SK-N-SH (cell line): ENCODE measurements around the gene MYB. TPM values are rescaled to one million over a fixed set of nuclear protein-coding genes. Genes with fewer than 3 reads are reported as not detected.

Experiments used
- CTCF ChIA-PET: fragments of 300-600, 350-600 bp; formaldehyde crosslinking; extraction: SDS; loops from one replicate; lab custom pipeline; 2021; lab: Yijun Ruan, JAX
- POLR2A ChIA-PET: fragments of 350-600 bp; sonication (Branson Sonifier 250); formaldehyde crosslinking; extraction: SDS; loops from one replicate; lab custom pipeline; 2020; ENCODE audit warnings: antibody characterized with exemption, inconsistent platforms; lab: Yijun Ruan, JAX
- DNase-seq: peaks from one replicate; pipeline ENCODE4 v3.0.0; 2012
- H2AFZ ChIP-seq: fragments of 200-600 bp; sonication (generic); 2 replicates; pipeline ENCODE4 v1.8.1; 2016; ENCODE audit warnings: antibody characterized with exemption, mild to moderate bottlenecking, low read depth
- H3F3A ChIP-seq: fragments of 200-600 bp; sonication (generic); replicated peaks from 2 replicates; pipeline ENCODE3; 2016; ENCODE audit warnings: antibody characterized with exemption, mild to moderate bottlenecking; ENCODE audit not compliant: insufficient read depth
- H3K27ac ChIP-seq, 2 experiments: fragments of 200-500 bp in 1 of 2; fragments of 200-600 bp in 1 of 2; sonication (Bioruptor generic) in 1 of 2; sonication (generic), shearing (Covaris generic) in 1 of 2; 2 replicates each; pipeline versions ENCODE4 v1.5.1 to v1.6.1; 2014 to 2016; ENCODE audit warnings: low read depth in 2 of 2, inconsistent platforms in 1 of 2, low read length in 1 of 2, mild to moderate bottlenecking in 1 of 2, mixed read lengths in 1 of 2
- H3K27me3 ChIP-seq: fragments of 200-600 bp; sonication (generic), shearing (Covaris generic); 2 replicates; pipeline ENCODE4 v1.6.1; 2016; ENCODE audit warnings: mixed run types; ENCODE audit not compliant: insufficient read depth
- H3K36me3 ChIP-seq, 2 experiments: fragments of 200-500 bp in 1 of 2; fragments of 200-600 bp in 1 of 2; sonication (Bioruptor generic) in 1 of 2; sonication (generic) in 1 of 2; replicated peaks in 1 of 2; 2 replicates each; pipeline versions ENCODE3 to v1.5.1; 2014 to 2016; ENCODE audit warnings: low read length in 1 of 2, mild to moderate bottlenecking in 1 of 2; ENCODE audit not compliant: insufficient read depth in 2 of 2, control insufficient read depth in 1 of 2
- H3K4me1 ChIP-seq, 2 experiments: fragments of 200-500 bp in 1 of 2; fragments of 200-600 bp in 1 of 2; sonication (Bioruptor generic) in 1 of 2; sonication (generic), shearing (Covaris generic) in 1 of 2; 2 replicates each; pipeline versions ENCODE4 v1.5.1 to v1.6.1; 2014 to 2016; ENCODE audit warnings: low read depth in 1 of 2, low read length in 1 of 2, mixed run types in 1 of 2; ENCODE audit not compliant: insufficient read depth in 2 of 2, control insufficient read depth in 1 of 2
- H3K4me2 ChIP-seq: fragments of 200-600 bp; sonication (generic), shearing (Covaris generic); 2 replicates; pipeline ENCODE4 v1.6.1; 2017; ENCODE audit warnings: mixed run types
- H3K4me3 ChIP-seq, 2 experiments: fragments of 200-500 bp in 1 of 2; fragments of 200-600 bp in 1 of 2; sonication (Bioruptor generic) in 1 of 2; sonication (generic), shearing (Covaris generic) in 1 of 2; 2 replicates each; pipeline versions ENCODE4 v1.5.1 to v1.8.1; 2014 to 2016; ENCODE audit warnings: low read depth in 2 of 2, inconsistent platforms in 1 of 2, low read length in 1 of 2, mild to moderate bottlenecking in 1 of 2, mixed read lengths in 1 of 2, moderate library complexity in 1 of 2
- H3K79me2 ChIP-seq: fragments of 200-600 bp; sonication (generic); 2 replicates; pipeline ENCODE4 v1.8.1; 2017; ENCODE audit warnings: mild to moderate bottlenecking; ENCODE audit not compliant: insufficient read depth
- H3K9ac ChIP-seq: fragments of 200-600 bp; sonication (generic); 2 replicates; pipeline ENCODE4 v1.6.1; 2017; ENCODE audit warnings: mixed run types
- H3K9me2 ChIP-seq: fragments of 200-600 bp; sonication (generic); 2 replicates; pipeline ENCODE4 v1.6.1; 2017; ENCODE audit warnings: mixed run types
- H3K9me3 ChIP-seq: fragments of 200-600 bp; sonication (generic); 2 replicates; pipeline ENCODE4 v1.6.1; 2017; ENCODE audit warnings: mixed run types, mild to moderate bottlenecking, moderate library complexity
- H4K20me1 ChIP-seq: fragments of 200-600 bp; sonication (generic); 2 replicates; pipeline ENCODE4 v1.6.1; 2017; ENCODE audit warnings: mild to moderate bottlenecking, mixed run types; ENCODE audit not compliant: insufficient read depth
- ELF1 ChIP-seq: IDR thresholded peaks from 2 replicates; pipeline ENCODE4 v1.4.0; 2012
- EP300 ChIP-seq, 2 experiments: IDR thresholded peaks; 2 replicates each; pipeline versions ENCODE4 v1.4.0 to v1.6.1; 2012; ENCODE audit warnings: borderline replicate concordance in 1 of 2, low read depth in 1 of 2, low read length in 1 of 2
- FOSL2 ChIP-seq: IDR thresholded peaks from 2 replicates; pipeline ENCODE4 v1.4.0; 2012; ENCODE audit warnings: low read depth, mild to moderate bottlenecking, moderate library complexity, borderline replicate concordance
- FOXM1 ChIP-seq: IDR thresholded peaks from 2 replicates; pipeline ENCODE4 v1.4.0; 2012; ENCODE audit warnings: low read depth, mild to moderate bottlenecking
- POLR2AphosphoS5 ChIP-seq: IDR thresholded peaks from 2 replicates; pipeline ENCODE4 v1.6.1; 2012; ENCODE audit warnings: low read depth, low read length
- RCOR1 ChIP-seq: fragments of 150-350 bp; IDR thresholded peaks from 2 replicates; pipeline ENCODE4 v1.6.1; 2017; ENCODE audit warnings: antibody characterized with exemption, low read length
- SIN3A ChIP-seq: IDR thresholded peaks from 2 replicates; pipeline ENCODE4 v1.6.1; 2012; ENCODE audit warnings: low read depth, mild to moderate bottlenecking, low read length, moderate library complexity, borderline replicate concordance
- SMC3 ChIP-seq: IDR thresholded peaks from 2 replicates; pipeline ENCODE4 v1.6.1; 2012; ENCODE audit warnings: low read depth, low read length, improper control_type of control experiment
- USF2 ChIP-seq: fragments of 150-350 bp; IDR thresholded peaks from 2 replicates; pipeline ENCODE4 v1.6.1; 2017; ENCODE audit warnings: antibody characterized with exemption, low read length, low read depth, borderline replicate concordance
- WGBS: methylation state at CpG from one replicate; pipeline ENCODE4 v1.1.6; 2017; ENCODE audit warnings: low lambda C conversion rate; 5-methylcytosine and 5-hydroxymethylcytosine counted together
- polyA plus RNA-seq, 3 experiments: library from polyadenylated mRNA; depleted of rRNA; stranded (reverse); fragments of >200 nt; gene quantifications; 2 replicates each; pipeline ENCODE4 v1.2.3, GENCODE V29; 2012
- TF ChIP-seq, protein P1 (sequence below): fragments of 200-600 bp; sonication (generic); IDR thresholded peaks from 2 replicates; pipeline ENCODE4 v1.6.1; 2017; ENCODE audit warnings: antibody characterized with exemption, mild to moderate bottlenecking, moderate library complexity

The MYB gene
- polyA plus RNA-seq, 1 of the 3 experiments (the other 2 are of a cell fraction), result 0.85 TPM

DNA sequence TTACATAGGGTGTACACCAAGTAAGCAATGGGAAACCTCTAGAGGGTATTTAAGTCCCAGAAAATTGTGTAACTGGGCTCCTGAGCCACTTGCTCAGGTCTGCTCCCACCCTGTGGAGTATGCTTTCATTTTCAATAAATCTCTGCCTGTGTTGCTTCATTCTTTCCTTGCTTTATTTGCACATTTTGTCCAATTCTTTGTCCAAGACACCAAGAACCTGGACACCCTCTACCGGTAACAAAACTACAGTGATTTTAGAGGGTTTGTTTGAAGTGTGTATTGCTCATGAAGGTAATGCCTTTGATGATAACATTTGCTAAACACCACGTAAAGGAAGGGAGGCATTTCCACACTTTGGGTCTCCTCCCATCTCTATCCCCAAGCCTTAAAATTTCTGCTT, 46.2 kb downstream of the MYB start:
- DNase-seq, result no peak
- TF ChIP-seq ELF1 (no peak), FOSL2 (no peak), FOXM1 (no peak), EP300 (IDR thresholded peaks at IDR 0.05; ENCODE audit: borderline replicate concordance in 1 of 2, low read depth in 1 of 2, low read length in 1 of 2) (no peak), SMC3 (no peak), POLR2AphosphoS5 (no peak)
- TF ChIP-seq, protein P1, sequence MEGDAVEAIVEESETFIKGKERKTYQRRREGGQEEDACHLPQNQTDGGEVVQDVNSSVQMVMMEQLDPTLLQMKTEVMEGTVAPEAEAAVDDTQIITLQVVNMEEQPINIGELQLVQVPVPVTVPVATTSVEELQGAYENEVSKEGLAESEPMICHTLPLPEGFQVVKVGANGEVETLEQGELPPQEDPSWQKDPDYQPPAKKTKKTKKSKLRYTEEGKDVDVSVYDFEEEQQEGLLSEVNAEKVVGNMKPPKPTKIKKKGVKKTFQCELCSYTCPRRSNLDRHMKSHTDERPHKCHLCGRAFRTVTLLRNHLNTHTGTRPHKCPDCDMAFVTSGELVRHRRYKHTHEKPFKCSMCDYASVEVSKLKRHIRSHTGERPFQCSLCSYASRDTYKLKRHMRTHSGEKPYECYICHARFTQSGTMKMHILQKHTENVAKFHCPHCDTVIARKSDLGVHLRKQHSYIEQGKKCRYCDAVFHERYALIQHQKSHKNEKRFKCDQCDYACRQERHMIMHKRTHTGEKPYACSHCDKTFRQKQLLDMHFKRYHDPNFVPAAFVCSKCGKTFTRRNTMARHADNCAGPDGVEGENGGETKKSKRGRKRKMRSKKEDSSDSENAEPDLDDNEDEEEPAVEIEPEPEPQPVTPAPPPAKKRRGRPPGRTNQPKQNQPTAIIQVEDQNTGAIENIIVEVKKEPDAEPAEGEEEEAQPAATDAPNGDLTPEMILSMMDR, result no peak
- Histone ChIP-seq H3K36me3 (no peaks in the 10 kb centered on the region), H3K27me3 (no peaks in the 10 kb centered on the region), H3K4me2 (no peak overlapping the region), H3K9ac (no peak overlapping the region), H2AFZ (no peak overlapping the region), H4K20me1 (no peaks in the 10 kb centered on the region), H3K27ac (no peak overlapping the region), H3K9me3 (no peaks in the 10 kb centered on the region), H3K4me3 (no peak overlapping the region), H3K79me2 (no peaks in the 10 kb centered on the region), H3K9me2 (no peaks in the 10 kb centered on the region), H3K4me1 (no peaks in the 10 kb centered on the region; a peak in 1 of 4 replicates), H3F3A (peaks cover 12% of the 10 kb centered on the region)
- POLR2A ChIA-PET, result no interaction called here
- CTCF ChIA-PET, result no interaction called here
- 90% methylated on average over 2 of the region's 2 CpGs for WGBS

GRCh38 chr6:135227758-135228157, 46.6 kb downstream of the MYB start:
- WGBS, result 79% methylated on average over 4 of the region's 4 CpGs
- no peak overlapping the region for H3K4me2 ChIP-seq
- no peak for TF ChIP-seq RCOR1
- no peak for TF ChIP-seq SIN3A
- TF ChIP-seq USF2, result no peak
- no peak for TF ChIP-seq FOXM1
- no peak for TF ChIP-seq EP300 (IDR thresholded peaks at IDR 0.05; ENCODE audit: borderline replicate concordance in 1 of 2, low read depth in 1 of 2, low read length in 1 of 2)
- TF ChIP-seq, all 33 proteins: peak for 0
- no peak overlapping the region for H3K27ac ChIP-seq
- no peaks in the 10 kb centered on the region for H3K9me3 ChIP-seq
- no peaks in the 10 kb centered on the region; a peak in 1 of 4 replicates for H3K4me1 ChIP-seq
- no peak overlapping the region for H3K9ac ChIP-seq
- no peak overlapping the region for H2AFZ ChIP-seq
- no peak overlapping the region for H3K4me3 ChIP-seq
- no peaks in the 10 kb centered on the region for H3K27me3 ChIP-seq
- no peak for DNase-seq
- CTCF ChIA-PET, result no interaction called here
- POLR2A ChIA-PET, result no interaction called here
- H3K9me2 ChIP-seq, result no peaks in the 10 kb centered on the region
- no peaks in the 10 kb centered on the region for H4K20me1 ChIP-seq
- no peaks in the 10 kb centered on the region for H3K79me2 ChIP-seq
- no peaks in the 10 kb centered on the region for H3K36me3 ChIP-seq
- peaks cover 12% of the 10 kb centered on the region for H3F3A ChIP-seq
